Muscle layer of colon (tissue), 2 donors: ENCODE measurements around the gene SLX4IP.

Experiments
- H3K27ac ChIP-seq: one replicate; pipeline ENCODE4 v1.7.0; 2013; ENCODE audit warnings: low read depth, mild to moderate bottlenecking, low read length, moderate library complexity
- H3K27me3 ChIP-seq, 2 donors: one replicate each; pipeline ENCODE4 v1.7.0; 2013; ENCODE audit warnings: low read length in 2 of 2, mild to moderate bottlenecking in 2 of 2; ENCODE audit not compliant: insufficient read depth in 2 of 2, control insufficient read depth in 1 of 2
- H3K36me3 ChIP-seq: one replicate; pipeline ENCODE4 v1.7.0; 2013; ENCODE audit warnings: mild to moderate bottlenecking, low read length; ENCODE audit not compliant: insufficient read depth
- H3K4me1 ChIP-seq: one replicate; pipeline ENCODE4 v1.7.0; 2013; ENCODE audit warnings: mild to moderate bottlenecking, low read length; ENCODE audit not compliant: insufficient read depth
- H3K4me3 ChIP-seq, 2 donors: one replicate each; pipeline ENCODE4 v1.7.0; 2013; ENCODE audit warnings: low read length in 2 of 2, low read depth in 1 of 2, mild to moderate bottlenecking in 1 of 2, moderate library complexity in 1 of 2
- H3K9ac ChIP-seq: one replicate; pipeline ENCODE4 v1.7.0; 2013; ENCODE audit warnings: low read length
- H3K9me3 ChIP-seq: one replicate; pipeline ENCODE4 v1.7.0; 2013; ENCODE audit warnings: mild to moderate bottlenecking, low read length
- donor health status: abdominal sarcoma.
- donor health status: Adenocarcinoma of cecum.

SLX4IP gene

DNA sequence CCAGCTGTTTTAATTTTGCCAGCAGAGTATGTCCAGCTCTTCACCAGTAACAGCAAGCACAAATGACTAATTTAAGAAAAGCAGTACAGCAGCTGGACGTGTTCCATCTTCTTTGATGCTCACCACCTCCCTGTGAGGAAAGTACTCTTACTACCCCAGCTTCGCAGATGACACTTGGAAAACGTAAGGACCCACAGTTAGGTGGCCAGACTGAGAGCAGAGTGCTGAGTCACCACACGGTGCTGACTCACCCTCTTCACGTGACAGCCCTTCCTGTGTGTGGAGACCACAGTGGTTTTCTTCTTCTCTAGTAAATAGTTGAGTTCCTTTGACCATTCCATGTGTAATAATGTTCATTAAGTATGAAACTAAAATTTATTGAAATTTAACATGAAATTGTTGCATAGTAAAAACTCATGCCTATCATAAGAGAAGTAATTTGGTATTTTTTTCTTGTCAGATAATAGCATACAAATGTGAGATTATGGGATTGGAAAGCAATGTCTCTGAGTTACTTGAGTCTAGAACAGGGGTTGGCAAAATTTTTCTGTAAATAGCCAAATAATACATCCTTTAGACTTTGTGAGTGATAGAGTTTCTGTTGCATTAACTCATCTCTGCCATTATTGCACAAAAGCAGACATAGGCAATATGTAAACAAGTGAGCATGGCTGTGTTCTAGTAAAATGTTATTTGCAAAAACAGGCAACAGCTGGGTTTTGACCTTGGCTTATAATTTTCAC, 76.6 kb downstream of the SLX4IP start:
- Histone ChIP-seq H3K27ac (peak overlapping the region; percentile 71), H3K36me3 (no peaks in the 10 kb centered on the region), H3K27me3 (no peaks in the 10 kb centered on the region), H3K9me3 (no peaks in the 10 kb centered on the region), H3K4me3 (peak overlapping the region in 1 of 2 donors; percentile 7), H3K9ac (no peak overlapping the region), H3K4me1 (peaks cover 42% of the 10 kb centered on the region)

DNA sequence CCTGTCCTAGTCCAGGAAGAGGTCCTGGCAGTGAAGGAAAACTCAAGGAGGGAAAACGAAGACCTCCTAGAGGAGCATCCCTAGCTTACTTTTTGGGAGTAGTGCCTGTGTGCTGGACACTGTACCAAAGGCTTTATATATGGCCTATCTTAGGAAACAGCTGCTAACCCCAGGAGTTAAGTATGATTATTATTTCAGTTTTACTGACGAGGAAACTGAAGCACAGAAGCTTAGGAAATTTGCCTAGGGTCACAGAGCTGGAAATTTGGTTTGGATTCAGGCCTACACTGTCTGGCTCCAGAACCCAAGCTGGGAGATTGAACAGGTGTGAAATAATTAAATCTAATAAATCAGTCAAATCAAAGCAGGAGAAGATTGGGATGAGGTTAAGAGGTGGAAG, 78.0 kb downstream of the SLX4IP start:
- H3K9ac ChIP-seq = no peak overlapping the region
- H3K4me3 ChIP-seq = no peak overlapping the region
- no peaks in the 10 kb centered on the region for H3K36me3 ChIP-seq
- no peaks in the 10 kb centered on the region for H3K27me3 ChIP-seq
- H3K27ac ChIP-seq = no peak overlapping the region
- peaks cover 29% of the 10 kb centered on the region for H3K4me1 ChIP-seq
- H3K9me3 ChIP-seq = no peaks in the 10 kb centered on the region

DNA sequence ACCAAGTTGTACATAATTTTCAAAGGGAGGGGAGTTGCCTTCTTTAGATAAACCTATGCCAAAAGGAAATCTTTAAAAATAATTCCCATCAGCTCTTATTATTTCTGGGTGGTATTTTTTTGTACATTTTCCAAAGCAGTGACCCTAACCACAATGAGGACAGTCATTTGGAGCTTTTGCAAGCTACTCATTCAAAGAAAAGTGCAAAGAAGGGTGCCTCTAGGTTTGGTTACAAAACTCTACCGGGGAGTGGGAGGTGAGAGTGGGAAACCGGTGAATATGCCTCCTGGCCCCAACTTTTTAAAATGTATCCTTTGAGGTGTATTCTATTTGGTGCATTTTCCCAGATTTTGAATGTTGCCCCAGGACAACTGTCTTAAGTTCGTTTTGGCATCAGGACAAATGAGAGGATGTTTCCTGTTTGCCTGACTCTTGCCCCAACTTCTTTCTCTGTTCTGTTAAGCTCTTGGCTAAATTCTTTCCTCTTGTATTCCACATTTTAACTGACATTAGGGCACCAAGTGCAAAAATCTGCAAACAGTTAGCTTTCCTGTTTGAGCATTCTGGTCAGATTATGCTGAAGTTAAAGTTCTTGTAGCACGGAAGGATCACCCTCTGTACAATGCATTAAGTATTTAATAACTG, 78.9 kb downstream of the SLX4IP start:
- no peak overlapping the region for H3K27ac ChIP-seq
- no peaks in the 10 kb centered on the region for H3K27me3 ChIP-seq

DNA sequence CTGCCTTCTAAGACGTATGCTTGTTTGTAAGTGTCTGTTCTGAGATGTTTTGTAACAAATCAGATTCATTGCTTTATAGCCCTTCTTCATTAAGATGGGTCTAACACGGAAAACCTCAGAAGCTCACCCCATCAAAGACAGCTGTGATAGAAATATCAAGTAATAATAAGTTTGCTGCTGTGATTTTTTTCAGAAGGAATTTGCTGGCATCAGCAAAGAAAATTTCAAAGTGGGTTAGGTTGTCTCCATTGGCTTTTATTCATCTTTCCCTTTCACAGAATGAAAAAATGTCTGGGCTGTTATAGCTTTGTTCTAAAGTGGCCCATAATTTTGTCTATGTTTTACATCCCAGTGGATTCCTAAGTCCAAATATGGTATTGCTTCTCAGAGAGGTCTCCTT, 81.4 kb downstream of the SLX4IP start:
- no peaks in the 10 kb centered on the region for H3K9me3 ChIP-seq
- H3K27ac ChIP-seq = no peak overlapping the region
- no peaks in the 10 kb centered on the region for H3K27me3 ChIP-seq
- no peaks in the 10 kb centered on the region for H3K36me3 ChIP-seq
- H3K4me1 ChIP-seq = peaks cover 16% of the 10 kb centered on the region
- H3K9ac ChIP-seq = no peak overlapping the region
- H3K4me3 ChIP-seq = no peak overlapping the region

More for the DNA sequence above, 78.9 kb downstream of the SLX4IP start:
- no peaks in the 10 kb centered on the region for H3K36me3 ChIP-seq
- no peaks in the 10 kb centered on the region for H3K9me3 ChIP-seq
- H3K4me1 ChIP-seq = peaks cover 19% of the 10 kb centered on the region
- no peak overlapping the region for H3K4me3 ChIP-seq
- H3K9ac ChIP-seq = no peak overlapping the region

DNA sequence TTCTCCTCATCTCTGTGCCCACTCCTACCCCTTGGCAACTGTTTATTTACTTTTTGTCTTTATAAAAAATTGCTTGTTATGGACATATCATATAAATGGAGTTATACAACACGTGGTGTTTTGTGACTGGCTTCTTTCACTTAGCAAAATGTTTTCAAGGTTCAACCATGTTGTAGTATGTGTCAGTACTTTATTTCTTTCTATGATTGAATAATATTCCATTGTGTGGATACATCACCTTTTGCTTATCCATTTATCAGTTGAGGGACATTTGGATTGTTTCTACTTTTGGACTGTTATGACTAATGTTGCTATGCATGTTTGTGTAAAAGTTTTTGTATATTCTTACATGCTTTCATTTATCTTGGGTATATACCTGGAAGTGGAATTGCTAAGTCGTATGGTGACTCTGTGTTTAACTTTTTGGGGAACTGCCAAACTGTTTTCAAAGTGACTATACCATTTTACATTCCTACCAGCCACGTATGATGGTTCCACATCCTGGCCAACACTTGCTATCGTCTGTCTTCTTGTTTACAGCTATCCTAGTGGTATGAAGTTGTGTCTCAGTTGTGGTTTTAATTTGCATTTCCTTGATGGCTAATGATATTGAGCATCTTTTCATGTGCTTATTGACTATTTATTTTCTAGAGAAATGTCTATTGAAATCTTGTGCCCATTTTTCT, 84.4 kb downstream of the SLX4IP start:
- no peaks in the 10 kb centered on the region for H3K9me3 ChIP-seq
- H3K27me3 ChIP-seq = no peaks in the 10 kb centered on the region
- no peak overlapping the region for H3K4me3 ChIP-seq
- H3K27ac ChIP-seq = no peak overlapping the region
- no peaks in the 10 kb centered on the region for H3K36me3 ChIP-seq
- H3K4me1 ChIP-seq = peaks cover 40% of the 10 kb centered on the region
- H3K9ac ChIP-seq = no peak overlapping the region

DNA sequence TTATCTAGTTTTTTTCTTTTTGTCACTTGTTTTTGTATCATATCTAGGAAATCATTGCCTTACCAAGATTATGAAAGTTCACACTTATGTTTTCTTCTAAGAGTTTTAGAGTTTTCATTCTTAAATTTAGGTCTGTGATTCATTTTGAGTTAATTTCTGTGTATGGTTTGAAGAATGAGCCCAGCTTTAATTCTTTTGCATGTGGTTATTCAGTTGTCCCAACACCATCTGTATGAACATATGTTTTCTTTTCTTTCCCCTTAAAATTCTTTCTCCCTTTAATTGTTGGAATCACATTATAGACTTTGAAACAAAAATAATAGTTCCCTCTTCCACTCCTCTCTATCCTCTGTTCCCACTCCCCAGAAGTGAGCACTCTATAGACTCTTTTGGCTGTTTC, 85.4 kb downstream of the SLX4IP start:
- H3K9me3 ChIP-seq = no peaks in the 10 kb centered on the region
- H3K4me3 ChIP-seq = no peak overlapping the region
- no peak overlapping the region for H3K9ac ChIP-seq
- H3K27ac ChIP-seq = peak overlapping the region; percentile 68
- H3K4me1 ChIP-seq = peaks cover 43% of the 10 kb centered on the region
- no peaks in the 10 kb centered on the region for H3K27me3 ChIP-seq
- H3K36me3 ChIP-seq = no peaks in the 10 kb centered on the region

DNA sequence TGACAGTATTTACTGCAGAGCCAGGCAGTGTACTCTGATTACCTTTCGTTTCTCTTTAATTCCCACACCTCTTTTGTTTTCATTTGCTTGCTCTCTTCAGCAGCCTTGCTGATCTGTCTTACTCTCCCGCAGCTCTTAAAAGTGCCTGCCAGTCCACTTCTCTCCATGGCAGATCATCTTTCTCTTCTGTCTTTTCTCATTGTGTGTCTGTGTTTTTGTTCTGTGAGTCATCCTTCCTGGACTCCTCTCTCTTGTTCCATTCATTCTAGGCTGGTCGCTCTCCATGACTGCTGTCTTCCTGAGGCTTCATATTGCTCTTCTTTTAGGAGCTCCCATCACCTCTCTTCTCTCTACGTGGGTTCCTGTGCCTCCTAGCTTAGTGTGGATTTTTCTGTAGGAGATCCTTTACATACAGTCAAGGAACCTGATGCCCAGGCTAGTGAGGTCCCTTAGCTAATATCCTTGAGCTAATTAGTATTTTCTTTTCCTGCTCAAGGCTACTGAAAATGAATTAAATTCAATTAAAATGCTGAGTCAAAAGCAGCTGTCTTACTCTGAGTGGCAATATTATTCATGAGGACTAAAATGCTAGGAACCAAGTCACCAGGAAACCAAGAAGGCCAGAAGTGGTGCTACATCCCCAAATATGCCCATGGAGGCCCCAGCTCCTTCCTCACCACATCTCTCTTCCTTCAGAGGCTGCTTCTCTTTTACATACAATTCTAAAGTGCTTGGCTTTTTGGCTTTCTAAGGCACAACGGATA, 86.1 kb downstream of the SLX4IP start:
- Histone ChIP-seq H3K36me3 (no peaks in the 10 kb centered on the region), H3K27me3 (no peaks in the 10 kb centered on the region), H3K9ac (no peak overlapping the region), H3K27ac (peak overlapping the region; percentile 68), H3K9me3 (no peaks in the 10 kb centered on the region), H3K4me3 (no peak overlapping the region), H3K4me1 (peaks cover 43% of the 10 kb centered on the region)

DNA sequence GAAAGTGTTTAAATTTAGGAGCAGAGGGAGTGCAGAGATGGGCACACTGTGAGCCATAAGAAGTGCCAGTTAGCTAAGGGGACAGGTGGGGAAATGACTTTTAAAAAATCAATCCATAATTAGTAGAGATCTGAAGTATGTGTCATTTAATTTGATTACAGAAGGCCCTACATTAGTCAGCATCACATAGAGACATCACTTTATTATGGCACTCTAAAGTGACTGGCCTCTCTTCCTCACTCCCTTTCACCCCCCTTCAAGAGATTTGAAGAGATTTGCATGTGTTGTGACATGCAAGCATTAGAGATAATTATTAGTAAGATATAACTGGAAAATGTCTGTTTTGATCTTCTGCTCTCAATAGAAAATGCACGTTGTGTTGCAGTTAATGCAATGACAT, 86.7 kb downstream of the SLX4IP start:
- H3K27ac ChIP-seq = peak overlapping the region; percentile 68
- H3K9me3 ChIP-seq = no peaks in the 10 kb centered on the region
- no peaks in the 10 kb centered on the region for H3K27me3 ChIP-seq
- H3K36me3 ChIP-seq = no peaks in the 10 kb centered on the region
- H3K9ac ChIP-seq = no peak overlapping the region
- peaks cover 43% of the 10 kb centered on the region for H3K4me1 ChIP-seq
- H3K4me3 ChIP-seq = no peak overlapping the region

DNA sequence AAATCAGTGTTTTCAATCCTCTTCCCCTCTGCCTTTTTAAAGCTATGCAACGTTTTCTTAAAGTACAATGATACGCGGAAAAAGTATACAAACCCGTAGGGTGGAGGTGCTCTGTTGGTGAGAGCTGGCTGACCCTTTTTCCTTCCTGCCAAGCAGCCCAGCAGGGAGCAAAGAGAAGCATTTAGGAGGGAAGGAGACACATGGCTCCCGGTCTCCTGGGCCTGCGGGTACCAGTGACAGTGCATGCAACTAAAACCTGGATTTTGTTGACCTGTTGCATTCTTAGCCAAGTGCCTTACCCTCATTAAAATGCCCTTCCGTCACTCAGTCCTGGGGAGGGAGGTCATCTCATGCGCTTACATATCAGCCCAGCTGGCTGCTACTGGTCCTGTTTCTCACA, 87.2 kb downstream of the SLX4IP start:
- Histone ChIP-seq H3K27me3 (no peaks in the 10 kb centered on the region), H3K36me3 (no peaks in the 10 kb centered on the region), H3K9ac (no peak overlapping the region), H3K27ac (peak overlapping the region; percentile 52), H3K4me1 (peaks cover 43% of the 10 kb centered on the region), H3K9me3 (no peaks in the 10 kb centered on the region), H3K4me3 (no peak overlapping the region)

DNA sequence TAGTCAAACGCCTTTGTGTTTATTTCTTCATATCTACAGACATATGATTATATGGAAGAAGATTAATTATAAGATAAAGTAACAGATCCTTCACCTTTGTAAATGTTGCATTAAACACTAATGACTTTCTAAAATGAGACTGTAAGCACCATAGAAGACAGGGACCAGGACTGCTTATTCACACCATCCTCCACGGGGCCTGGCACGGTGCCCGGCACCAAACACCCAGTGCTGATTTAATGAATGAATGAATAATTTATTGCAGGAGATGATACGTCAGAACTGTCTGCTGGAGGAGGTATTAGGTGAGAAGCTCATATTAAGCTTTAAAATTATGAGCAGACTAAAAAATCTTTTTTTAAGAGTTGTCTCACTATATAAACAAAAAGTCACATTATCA, 88.3 kb downstream of the SLX4IP start:
- H3K4me3 ChIP-seq = no peak overlapping the region
- no peak overlapping the region for H3K9ac ChIP-seq
- H3K27me3 ChIP-seq = no peaks in the 10 kb centered on the region
- H3K4me1 ChIP-seq = peaks cover 43% of the 10 kb centered on the region
- no peaks in the 10 kb centered on the region for H3K9me3 ChIP-seq
- H3K27ac ChIP-seq = peak overlapping the region; percentile 52
- no peaks in the 10 kb centered on the region for H3K36me3 ChIP-seq

DNA sequence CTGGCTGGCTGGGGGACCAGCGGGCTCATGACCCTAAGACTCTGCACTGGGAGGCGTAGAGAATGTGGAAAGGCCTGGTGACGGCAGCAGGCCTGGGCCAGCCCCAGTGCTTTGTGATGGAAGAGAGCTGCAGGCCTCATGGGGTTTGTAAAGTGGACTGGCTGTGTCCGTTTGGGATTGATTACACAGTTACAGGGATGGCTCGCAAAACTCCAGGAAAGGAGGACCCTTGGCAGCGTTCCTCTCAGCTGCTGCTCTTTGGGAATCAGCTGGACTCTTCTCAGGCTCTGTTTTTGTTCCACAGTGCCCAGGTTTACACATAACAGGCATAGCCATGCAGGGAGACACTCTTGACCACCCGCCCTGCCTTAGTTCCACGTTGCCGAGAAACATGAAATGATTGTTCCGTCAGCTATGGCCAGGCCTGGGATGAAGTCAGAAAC, 89.0 kb downstream of the SLX4IP start:
- Histone ChIP-seq H3K9ac (peak overlapping the region; percentile 29), H3K27me3 (no peaks in the 10 kb centered on the region), H3K9me3 (no peaks in the 10 kb centered on the region), H3K27ac (peak overlapping the region; percentile 68), H3K4me3 (no peak overlapping the region), H3K4me1 (peaks cover 43% of the 10 kb centered on the region), H3K36me3 (no peaks in the 10 kb centered on the region)
